GM12865 (cell line): ENCODE measurements around the gene PYURF.
A peak's percentile ranks its signal among the peaks of the same experiment; 100 is the strongest.
"Not testable (repeated sequence)": the region's sequence is repeated elsewhere in the genome, so short reads cannot be mapped to it uniquely, and the experiment has no call there.

Source experiments
- DNase-seq: peaks from one replicate; pipeline ENCODE4 v3.0.0; 2010; ENCODE audit warnings: low read depth
- H3K4me3 ChIP-seq: 2 replicates; pipeline ENCODE4 v1.5.1; 2011; ENCODE audit warnings: mild to moderate bottlenecking, low read depth, low read length, control low read depth
- TF ChIP-seq, protein P1 (sequence below): IDR thresholded peaks from 2 replicates; pipeline ENCODE4 v1.5.1; 2011; ENCODE audit warnings: low read length, control low read depth, low read depth, inconsistent platforms; ENCODE audit not compliant: insufficient read depth; ENCODE audit errors: missing control alignments

Gene PYURF

DNA sequence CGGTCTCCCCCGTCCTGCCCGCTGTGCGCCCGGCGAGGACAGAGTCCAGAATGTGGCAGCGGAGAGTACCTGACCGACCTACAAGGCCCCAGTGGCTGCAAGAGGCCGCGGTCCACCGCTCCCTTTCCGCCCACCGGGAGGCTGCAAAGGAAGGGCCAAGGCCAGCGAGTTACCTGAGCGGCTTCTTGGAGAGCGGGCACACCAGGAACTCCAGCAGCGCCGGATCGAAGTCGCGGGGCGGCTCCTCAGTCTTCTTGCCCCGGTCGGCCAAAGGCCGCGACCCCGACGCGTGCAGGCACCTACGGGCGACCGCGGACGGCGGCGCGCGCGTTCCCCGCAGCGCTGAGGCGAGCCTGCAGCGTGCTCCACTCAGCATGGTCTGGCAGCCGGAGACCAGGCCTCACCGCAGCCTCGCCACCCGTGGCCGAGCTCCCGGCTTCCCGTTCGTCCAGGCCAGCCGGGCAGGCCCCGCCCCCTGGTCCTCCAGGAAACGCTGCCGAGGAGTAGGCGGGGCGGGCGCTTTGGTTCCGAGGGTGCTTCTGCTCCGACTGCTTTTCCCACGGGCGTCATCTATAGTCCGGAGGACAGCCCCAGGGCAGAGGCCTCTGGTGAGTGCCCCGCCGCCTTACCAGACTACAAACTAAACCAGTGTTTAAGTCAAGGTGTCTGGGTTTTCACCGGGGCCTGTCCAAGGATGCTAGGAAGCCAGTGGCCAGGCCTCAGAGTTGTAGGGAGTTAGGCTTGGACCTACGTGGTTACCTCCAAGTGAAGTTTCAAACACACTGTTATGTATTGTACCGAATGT, at the start of gene PYURF:
Gene PYURF, minus strand, starts transcription at position 452 of the 805 bp plus-strand sequence. Its CDS starts 76 bp downstream, at position 376.
- TF ChIP-seq, protein P1, sequence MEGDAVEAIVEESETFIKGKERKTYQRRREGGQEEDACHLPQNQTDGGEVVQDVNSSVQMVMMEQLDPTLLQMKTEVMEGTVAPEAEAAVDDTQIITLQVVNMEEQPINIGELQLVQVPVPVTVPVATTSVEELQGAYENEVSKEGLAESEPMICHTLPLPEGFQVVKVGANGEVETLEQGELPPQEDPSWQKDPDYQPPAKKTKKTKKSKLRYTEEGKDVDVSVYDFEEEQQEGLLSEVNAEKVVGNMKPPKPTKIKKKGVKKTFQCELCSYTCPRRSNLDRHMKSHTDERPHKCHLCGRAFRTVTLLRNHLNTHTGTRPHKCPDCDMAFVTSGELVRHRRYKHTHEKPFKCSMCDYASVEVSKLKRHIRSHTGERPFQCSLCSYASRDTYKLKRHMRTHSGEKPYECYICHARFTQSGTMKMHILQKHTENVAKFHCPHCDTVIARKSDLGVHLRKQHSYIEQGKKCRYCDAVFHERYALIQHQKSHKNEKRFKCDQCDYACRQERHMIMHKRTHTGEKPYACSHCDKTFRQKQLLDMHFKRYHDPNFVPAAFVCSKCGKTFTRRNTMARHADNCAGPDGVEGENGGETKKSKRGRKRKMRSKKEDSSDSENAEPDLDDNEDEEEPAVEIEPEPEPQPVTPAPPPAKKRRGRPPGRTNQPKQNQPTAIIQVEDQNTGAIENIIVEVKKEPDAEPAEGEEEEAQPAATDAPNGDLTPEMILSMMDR, result no peak
- peak within 1 kb of the TSS; percentile 98 for H3K4me3 ChIP-seq
- DNase-seq, result peak; percentile 93

- TF ChIP-seq, protein P1, result no peak
- H3K4me3 ChIP-seq, result no peak overlapping the region
- DNase-seq, result no peak
Measured at GRCh38 chr4:88570001-88570400, 46.4 kb upstream of the PYURF start.

- H3K4me3 ChIP-seq, result no peak overlapping the region
- TF ChIP-seq, protein P1, result no peak
- DNase-seq, result no peak
Measured at GRCh38 chr4:88567591-88567990, 44.0 kb upstream of the PYURF start.

- TF ChIP-seq, protein P1, result no peak
- DNase-seq, result no peak
- H3K4me3 ChIP-seq, result no peak overlapping the region
Measured at GRCh38 chr4:88549815-88550214, 26.2 kb upstream of the PYURF start.

GRCh38 chr4:88539322-88540068, 15.9 kb upstream of the PYURF start:
- peak; percentile 67 for DNase-seq
- TF ChIP-seq, protein P1, result peak; percentile 63
- H3K4me3 ChIP-seq, result not testable (repeated sequence)

GRCh38 chr4:88537709-88538108, 14.1 kb upstream of the PYURF start:
- no peak overlapping the region for H3K4me3 ChIP-seq
- no peak for DNase-seq
- TF ChIP-seq, protein P1, result no peak
